ENCODE data around the gene THAP12. TPM values are rescaled to one million over a fixed set of nuclear protein-coding genes. Genes with fewer than 3 reads are reported as not detected.
A peak's percentile ranks its signal among the peaks of the same experiment; 100 is the strongest.

The THAP12 gene
- total RNA-seq, 1 experiment from 2014 or later = 44.1 TPM

DNA sequence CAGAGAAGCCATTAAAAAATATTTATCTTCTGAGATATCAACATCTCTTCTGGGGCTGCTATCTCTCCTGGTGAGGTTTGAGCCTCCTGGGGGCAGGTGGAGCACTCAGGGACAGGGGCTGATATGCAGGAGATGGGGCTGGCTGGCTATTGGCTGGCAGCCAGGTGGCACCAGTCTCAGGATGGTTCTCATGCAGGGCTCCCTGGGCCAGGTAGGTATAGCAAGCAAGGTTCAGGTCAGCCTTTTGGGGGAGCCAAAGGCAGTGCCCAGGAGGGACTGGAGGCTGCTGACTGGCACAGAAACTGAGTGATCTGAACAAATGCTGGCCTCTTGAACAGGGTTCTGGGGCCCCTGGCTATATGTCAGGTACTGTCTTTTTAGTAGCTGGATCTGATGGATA lies 34.1 kb upstream of the THAP12 start:
- Histone ChIP-seq H3K79me2 (ENCODE audit: insufficient read depth, low read length) (no peaks in the 10 kb centered on the region), H3K4me3 (replicated peaks in 1 of 2; ENCODE audit: low read depth in 1 of 2, low read length in 2 of 2) (no peak overlapping the region), H3K4me2 (ENCODE audit: low read length) (no peak overlapping the region), H3K9me3 (ENCODE audit: control insufficient read depth in 1 of 2, insufficient read depth in 1 of 2, low read depth in 1 of 2, low read length in 2 of 2) (no peaks in the 10 kb centered on the region), H3K27ac (ENCODE audit: low read depth, low read length) (no peak overlapping the region), H2AFZ (ENCODE audit: low read depth, low read length, poor library complexity, severe bottlenecking) (no peak overlapping the region), H3K9me2 (ENCODE audit: insufficient read depth) (no peaks in the 10 kb centered on the region), H3K9ac (ENCODE audit: low read length) (no peak overlapping the region), H4K20me1 (ENCODE audit: insufficient read depth) (no peaks in the 10 kb centered on the region), H3K4me1 (ENCODE audit: control insufficient read depth in 1 of 2, insufficient read depth in 2 of 2, low read length in 2 of 2) (no peaks in the 10 kb centered on the region), H3K36me3 (ENCODE audit: control insufficient read depth in 1 of 2, insufficient read depth in 2 of 2, low read length in 2 of 2) (no peaks in the 10 kb centered on the region), H3K27me3 (ENCODE audit: insufficient read depth, low read length) (no peaks in the 10 kb centered on the region)
- DNase-seq (ENCODE audit: low read depth, low spot score) (no peak), ATAC-seq (peak; percentile 49; the same call in 1 of the 2 replicates)
- no TSS peak for BruUV-seq (replicated peaks)
- peak; percentile 23; the same call in 1 of the 2 replicates for TF ChIP-seq RAD21 (IDR thresholded peaks at IDR 0.05; ENCODE audit: low read depth)
- no peak for TF ChIP-seq ZNF274 (IDR thresholded peaks at IDR 0.05; ENCODE audit: low read depth, low read length)
- TF ChIP-seq, protein P1, sequence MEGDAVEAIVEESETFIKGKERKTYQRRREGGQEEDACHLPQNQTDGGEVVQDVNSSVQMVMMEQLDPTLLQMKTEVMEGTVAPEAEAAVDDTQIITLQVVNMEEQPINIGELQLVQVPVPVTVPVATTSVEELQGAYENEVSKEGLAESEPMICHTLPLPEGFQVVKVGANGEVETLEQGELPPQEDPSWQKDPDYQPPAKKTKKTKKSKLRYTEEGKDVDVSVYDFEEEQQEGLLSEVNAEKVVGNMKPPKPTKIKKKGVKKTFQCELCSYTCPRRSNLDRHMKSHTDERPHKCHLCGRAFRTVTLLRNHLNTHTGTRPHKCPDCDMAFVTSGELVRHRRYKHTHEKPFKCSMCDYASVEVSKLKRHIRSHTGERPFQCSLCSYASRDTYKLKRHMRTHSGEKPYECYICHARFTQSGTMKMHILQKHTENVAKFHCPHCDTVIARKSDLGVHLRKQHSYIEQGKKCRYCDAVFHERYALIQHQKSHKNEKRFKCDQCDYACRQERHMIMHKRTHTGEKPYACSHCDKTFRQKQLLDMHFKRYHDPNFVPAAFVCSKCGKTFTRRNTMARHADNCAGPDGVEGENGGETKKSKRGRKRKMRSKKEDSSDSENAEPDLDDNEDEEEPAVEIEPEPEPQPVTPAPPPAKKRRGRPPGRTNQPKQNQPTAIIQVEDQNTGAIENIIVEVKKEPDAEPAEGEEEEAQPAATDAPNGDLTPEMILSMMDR (IDR thresholded peaks at IDR 0.05 in 2 of 3, conservative IDR thresholded peaks at IDR 0.05 in 1 of 3; ENCODE audit: borderline replicate concordance in 1 of 3, insufficient read depth in 1 of 3, low read depth in 2 of 3, low read length in 2 of 3) = 0 out of 6 replicates have a peak, but pooled peaks of 1 of the 3 experiments have one; percentile 18
- RAD21 ChIA-PET (ENCODE audit: low non-redundant PET in 1 of 2, low total read pairs in 2 of 2, uncharacterized antibody in 2 of 2, unreplicated experiment in 2 of 2) = no interaction called here
- CTCF ChIA-PET = no interaction called here
- intact Hi-C loops (cut with micrococcal nuclease) = no loop called here
- POLR2A ChIA-PET = no interaction called here

DNA sequence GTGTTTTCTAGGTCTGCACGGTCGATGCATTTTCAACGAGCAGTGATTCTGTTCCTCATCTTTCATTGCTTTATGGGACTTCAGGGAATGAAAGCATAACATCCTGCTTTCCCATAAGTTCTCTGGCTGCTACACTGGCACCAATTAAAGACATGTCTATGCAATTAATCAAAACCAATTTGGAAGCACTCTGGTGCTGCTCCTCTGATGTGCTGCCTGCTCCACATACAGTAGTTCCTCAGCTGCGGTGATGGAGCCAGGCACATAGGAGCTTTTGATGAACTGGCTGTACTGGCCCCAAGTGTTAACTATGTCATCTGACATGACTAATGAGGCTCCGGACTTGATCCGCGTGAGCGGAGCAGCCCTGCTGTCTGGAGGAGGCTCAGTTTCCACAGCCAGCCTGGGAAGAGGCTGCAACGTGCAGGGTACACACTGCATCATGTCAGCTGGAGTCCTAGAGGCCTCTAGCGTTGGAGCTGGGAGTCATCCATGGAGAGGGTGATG lies 30.0 kb upstream of the THAP12 start:
- POLR2A ChIA-PET = no interaction called here
- ATAC-seq = no peak
- no peak for TF ChIP-seq ELF1 (IDR thresholded peaks at IDR 0.05; ENCODE audit: borderline replicate concordance, low read depth)
- TF ChIP-seq, protein P2, sequence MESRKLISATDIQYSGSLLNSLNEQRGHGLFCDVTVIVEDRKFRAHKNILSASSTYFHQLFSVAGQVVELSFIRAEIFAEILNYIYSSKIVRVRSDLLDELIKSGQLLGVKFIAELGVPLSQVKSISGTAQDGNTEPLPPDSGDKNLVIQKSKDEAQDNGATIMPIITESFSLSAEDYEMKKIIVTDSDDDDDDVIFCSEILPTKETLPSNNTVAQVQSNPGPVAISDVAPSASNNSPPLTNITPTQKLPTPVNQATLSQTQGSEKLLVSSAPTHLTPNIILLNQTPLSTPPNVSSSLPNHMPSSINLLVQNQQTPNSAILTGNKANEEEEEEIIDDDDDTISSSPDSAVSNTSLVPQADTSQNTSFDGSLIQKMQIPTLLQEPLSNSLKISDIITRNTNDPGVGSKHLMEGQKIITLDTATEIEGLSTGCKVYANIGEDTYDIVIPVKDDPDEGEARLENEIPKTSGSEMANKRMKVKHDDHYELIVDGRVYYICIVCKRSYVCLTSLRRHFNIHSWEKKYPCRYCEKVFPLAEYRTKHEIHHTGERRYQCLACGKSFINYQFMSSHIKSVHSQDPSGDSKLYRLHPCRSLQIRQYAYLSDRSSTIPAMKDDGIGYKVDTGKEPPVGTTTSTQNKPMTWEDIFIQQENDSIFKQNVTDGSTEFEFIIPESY (IDR thresholded peaks at IDR 0.05; ENCODE audit: extremely low read depth, insufficient replicate concordance, low read length) = no peak
- no peak for TF ChIP-seq EZH2 (IDR thresholded peaks at IDR 0.05)
- no peak for TF ChIP-seq FOSL1 (IDR thresholded peaks at IDR 0.05; ENCODE audit: low read depth)
- TF ChIP-seq POLR2AphosphoS5 (IDR thresholded peaks at IDR 0.05; ENCODE audit: low read depth, low read length) = no peak
- no peak for TF ChIP-seq CBX3 (IDR thresholded peaks at IDR 0.05; ENCODE audit: low read depth)
- no peak for TF ChIP-seq SP1 (IDR thresholded peaks at IDR 0.05; ENCODE audit: low read depth)
- TF ChIP-seq JUND (IDR thresholded peaks at IDR 0.05) = no peak
- no peak for TF ChIP-seq EGR1 (IDR thresholded peaks at IDR 0.05; ENCODE audit: low read depth)
- no peak for TF ChIP-seq SRF (IDR thresholded peaks at IDR 0.05; ENCODE audit: low read depth)
- no peak for TF ChIP-seq ZNF274 (IDR thresholded peaks at IDR 0.05; ENCODE audit: low read depth, low read length)
- TF ChIP-seq RAD21 (IDR thresholded peaks at IDR 0.05; ENCODE audit: low read depth) = no peak
- TF ChIP-seq, protein P3, sequence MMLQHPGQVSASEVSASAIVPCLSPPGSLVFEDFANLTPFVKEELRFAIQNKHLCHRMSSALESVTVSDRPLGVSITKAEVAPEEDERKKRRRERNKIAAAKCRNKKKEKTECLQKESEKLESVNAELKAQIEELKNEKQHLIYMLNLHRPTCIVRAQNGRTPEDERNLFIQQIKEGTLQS (IDR thresholded peaks at IDR 0.05) = no peak
- TF ChIP-seq YY1 (IDR thresholded peaks at IDR 0.05; ENCODE audit: extremely low read depth, insufficient replicate concordance, low read depth, low read length) = no peak
- no peak for TF ChIP-seq CEBPB (IDR thresholded peaks at IDR 0.05; ENCODE audit: low read depth)
- TF ChIP-seq SIN3A (IDR thresholded peaks at IDR 0.05; ENCODE audit: low read depth) = no peak

More for the DNA sequence above, 30.0 kb upstream of the THAP12 start:
- Histone ChIP-seq H3K27me3 (ENCODE audit: insufficient read depth, low read length) (no peaks in the 10 kb centered on the region), H3K27ac (ENCODE audit: low read depth, low read length) (no peak overlapping the region), H3K9me2 (ENCODE audit: insufficient read depth) (no peaks in the 10 kb centered on the region), H3K9ac (ENCODE audit: low read length) (no peak overlapping the region), H3K4me3 (replicated peaks in 1 of 2; ENCODE audit: low read depth in 1 of 2, low read length in 2 of 2) (no peak overlapping the region), H3K9me3 (ENCODE audit: control insufficient read depth in 1 of 2, insufficient read depth in 1 of 2, low read depth in 1 of 2, low read length in 2 of 2) (no peaks in the 10 kb centered on the region), H3K4me2 (ENCODE audit: low read length) (no peak overlapping the region), H3K36me3 (ENCODE audit: control insufficient read depth in 1 of 2, insufficient read depth in 2 of 2, low read length in 2 of 2) (no peaks in the 10 kb centered on the region), H3K4me1 (ENCODE audit: control insufficient read depth in 1 of 2, insufficient read depth in 2 of 2, low read length in 2 of 2) (no peaks in the 10 kb centered on the region), H2AFZ (ENCODE audit: low read depth, low read length, poor library complexity, severe bottlenecking) (no peak overlapping the region), H3K79me2 (ENCODE audit: insufficient read depth, low read length) (no peaks in the 10 kb centered on the region), H4K20me1 (ENCODE audit: insufficient read depth) (no peaks in the 10 kb centered on the region)
- DNase-seq (ENCODE audit: low read depth, low spot score) = no peak
- ChIA-PET CTCF (no interaction called here), RAD21 (ENCODE audit: low non-redundant PET in 1 of 2, low total read pairs in 2 of 2, uncharacterized antibody in 2 of 2, unreplicated experiment in 2 of 2) (no interaction called here)
- intact Hi-C loops (cut with micrococcal nuclease) = no loop called here
- no TSS peak for BruUV-seq (replicated peaks)
